GM21723 (cell line): Measurements from ENCODE around the gene PAFAH1B1.
"Not testable (repeated sequence)": the region's sequence is repeated elsewhere in the genome, so short reads cannot be mapped to it uniquely, and the experiment has no call there.

Experiments used
- ATAC-seq: cut with Tn5 transposase; IDR thresholded peaks from one replicate; pipeline ENCODE4 v1.9.1; 2021; ENCODE audit warnings: mild to moderate bottlenecking, moderate library complexity; ENCODE audit not compliant: unreplicated experiment

Gene PAFAH1B1

GRCh38 chr17:2593821-2594721 is 617 bp downstream of the PAFAH1B1 start:
- ATAC-seq: peak; percentile 50

- ATAC-seq: no peak
Measured at GRCh38 chr17:2594722-2595599, 1.5 kb downstream of the PAFAH1B1 start.

GRCh38 chr17:2595716-2596115 is 2.3 kb downstream of the PAFAH1B1 start:
- ATAC-seq: no peak

- ATAC-seq: no peak
Measured at GRCh38 chr17:2598166-2598565, 4.7 kb downstream of the PAFAH1B1 start.

GRCh38 chr17:2602597-2603017 is 9.2 kb downstream of the PAFAH1B1 start:
- ATAC-seq: no peak

- ATAC-seq: no peak
Measured at GRCh38 chr17:2608350-2608913, 15.0 kb downstream of the PAFAH1B1 start.

GRCh38 chr17:2609091-2609490 is 15.6 kb downstream of the PAFAH1B1 start:
- ATAC-seq: no peak

GRCh38 chr17:2610195-2611175 is 17.0 kb downstream of the PAFAH1B1 start:
- ATAC-seq: no peak

GRCh38 chr17:2611627-2612026 is 18.2 kb downstream of the PAFAH1B1 start:
- ATAC-seq: no peak

GRCh38 chr17:2612630-2613029 is 19.2 kb downstream of the PAFAH1B1 start:
- no peak for ATAC-seq

GRCh38 chr17:2613089-2613808 is 19.8 kb downstream of the PAFAH1B1 start:
- ATAC-seq: no peak

- ATAC-seq: no peak
Measured at GRCh38 chr17:2615882-2616281, 22.4 kb downstream of the PAFAH1B1 start.

- ATAC-seq: no peak
Measured at GRCh38 chr17:2621241-2621640, 27.8 kb downstream of the PAFAH1B1 start.

- ATAC-seq: not testable (repeated sequence)
Measured at GRCh38 chr17:2621951-2622405, 28.5 kb downstream of the PAFAH1B1 start.

GRCh38 chr17:2622721-2623301 is 29.4 kb downstream of the PAFAH1B1 start:
- ATAC-seq: not testable (repeated sequence)

- no peak for ATAC-seq
Measured at GRCh38 chr17:2624292-2624731, 30.9 kb downstream of the PAFAH1B1 start.

- not testable (repeated sequence) for ATAC-seq
Measured at GRCh38 chr17:2626626-2627219, 33.3 kb downstream of the PAFAH1B1 start.

- ATAC-seq: not testable (repeated sequence)
Measured at GRCh38 chr17:2628922-2629321, 35.5 kb downstream of the PAFAH1B1 start.
